Activated T-cell treated with anti-CD3 and anti-CD28 coated beads, Interleukin-2, amount 50 U/mL, for 72 hours (primary cell): ENCODE measurements around the gene LINGO1. TPM values are rescaled to one million over a fixed set of nuclear protein-coding genes. Genes with fewer than 3 reads are reported as not detected.

ENCODE experiments used
- ATAC-seq, 2 donors: fragments of 150-1000 bp; cut with Tn5 transposase; replicated peaks in 1 of 2; 2 replicates each; pipeline ENCODE4 v1.10.0; 2021; ENCODE audit warnings: moderate library complexity in 2 of 2, mild to moderate bottlenecking in 1 of 2
- DNase-seq, 2 donors: peaks; one replicate each; pipeline ENCODE4 v3.0.0; 2021 to 2022; ENCODE audit warnings: mixed read lengths in 1 of 2
- H3K27ac Mint-ChIP-seq: one replicate; pipeline ENCODE4 v1.8.0; 2022; ENCODE audit warnings: mild to moderate bottlenecking, moderate library complexity, mixed read lengths
- H3K27me3 Mint-ChIP-seq: one replicate; pipeline ENCODE4 v1.8.0; 2022; ENCODE audit warnings: low read depth, mixed read lengths
- H3K36me3 Mint-ChIP-seq, 2 donors: one replicate each; pipeline ENCODE4 v1.8.0; 2022; ENCODE audit warnings: mixed read lengths in 2 of 2, mild to moderate bottlenecking in 1 of 2; ENCODE audit not compliant: insufficient read depth in 2 of 2
- H3K4me1 Mint-ChIP-seq: one replicate; pipeline ENCODE4 v1.8.0; 2022; ENCODE audit warnings: low read depth, mixed read lengths
- H3K4me3 Mint-ChIP-seq, 2 donors: one replicate each; pipeline ENCODE4 v1.8.0; 2022; ENCODE audit warnings: mild to moderate bottlenecking in 2 of 2, mixed read lengths in 2 of 2, moderate library complexity in 2 of 2
- H3K9me3 Mint-ChIP-seq, 2 donors: one replicate each; pipeline ENCODE4 v1.8.0; 2022; ENCODE audit warnings: mixed read lengths in 2 of 2
- total RNA-seq, 2 donors: library from RNA; stranded (reverse); gene quantifications; one replicate each; pipeline ENCODE4 v1.2.3, GENCODE V29; 2022

Gene LINGO1
- under 1 TPM in 1 of 2 donors, not detected in 1; 0.17 TPM for total RNA-seq

GRCh38 chr15:77632534-77633133 is at the start of gene LINGO1:
LINGO1 (minus strand) TSS chr15:77632912; CDS start chr15:77632315, 597 bp downstream.
- peak in 1 of 2 donors; percentile 11 for ATAC-seq

GRCh38 chr15:77681362-77681761 is 48.6 kb upstream of the LINGO1 start:
- Mint-ChIP-seq H3K4me3 (no peak overlapping the region), H3K36me3 (no peaks in the 10 kb centered on the region), H3K4me1 (no peaks in the 10 kb centered on the region), H3K27me3 (peaks cover 25% of the 10 kb centered on the region), H3K27ac (no peak overlapping the region), H3K9me3 (no peaks in the 10 kb centered on the region)
- ATAC-seq: no peak
- no peak for DNase-seq

More at GRCh38 chr15:77632534-77633133, at the start of gene LINGO1:
- Mint-ChIP-seq H3K4me3 (peak within 1 kb of the TSS; percentile 59 to 63), H3K36me3 (no peaks in the 10 kb centered on the region), H3K27me3 (peaks cover 45% of the 10 kb centered on the region), H3K4me1 (peaks cover 12% of the 10 kb centered on the region), H3K9me3 (no peaks in the 10 kb centered on the region), H3K27ac (no peak within 1 kb of the TSS)
- no peak for DNase-seq

GRCh38 chr15:77676569-77677375 is 44.1 kb upstream of the LINGO1 start:
- DNase-seq (no peak), ATAC-seq (no peak)
- no peak overlapping the region for H3K4me3 Mint-ChIP-seq
- no peaks in the 10 kb centered on the region for H3K4me1 Mint-ChIP-seq
- H3K27me3 Mint-ChIP-seq: peaks cover 14% of the 10 kb centered on the region
- no peaks in the 10 kb centered on the region for H3K9me3 Mint-ChIP-seq
- no peak overlapping the region for H3K27ac Mint-ChIP-seq
- H3K36me3 Mint-ChIP-seq: no peaks in the 10 kb centered on the region

- no peaks in the 10 kb centered on the region for H3K4me1 Mint-ChIP-seq
- H3K9me3 Mint-ChIP-seq: no peaks in the 10 kb centered on the region
- DNase-seq: no peak
- peaks cover 7% of the 10 kb centered on the region for H3K27me3 Mint-ChIP-seq
- no peak overlapping the region for H3K27ac Mint-ChIP-seq
- ATAC-seq: no peak
- H3K4me3 Mint-ChIP-seq: no peak overlapping the region
- H3K36me3 Mint-ChIP-seq: no peaks in the 10 kb centered on the region
Observed at GRCh38 chr15:77675806-77676415, 43.2 kb upstream of the LINGO1 start.

- no peak for ATAC-seq
- DNase-seq: no peak
- Mint-ChIP-seq H3K4me3 (no peak overlapping the region), H3K9me3 (no peaks in the 10 kb centered on the region), H3K4me1 (no peaks in the 10 kb centered on the region), H3K27ac (no peak overlapping the region), H3K36me3 (no peaks in the 10 kb centered on the region), H3K27me3 (peaks cover 7% of the 10 kb centered on the region)
Observed at GRCh38 chr15:77674327-77674726, 41.6 kb upstream of the LINGO1 start.

GRCh38 chr15:77673866-77674265 is 41.2 kb upstream of the LINGO1 start:
- ATAC-seq (no peak), DNase-seq (no peak)
- H3K4me3 Mint-ChIP-seq: no peak overlapping the region
- H3K4me1 Mint-ChIP-seq: no peaks in the 10 kb centered on the region
- H3K27ac Mint-ChIP-seq: no peak overlapping the region
- peaks cover 7% of the 10 kb centered on the region for H3K27me3 Mint-ChIP-seq
- no peaks in the 10 kb centered on the region for H3K36me3 Mint-ChIP-seq
- no peaks in the 10 kb centered on the region for H3K9me3 Mint-ChIP-seq

GRCh38 chr15:77672135-77672534 is 39.4 kb upstream of the LINGO1 start:
- no peaks in the 10 kb centered on the region for H3K36me3 Mint-ChIP-seq
- no peak for DNase-seq
- H3K4me1 Mint-ChIP-seq: no peaks in the 10 kb centered on the region
- no peaks in the 10 kb centered on the region for H3K27me3 Mint-ChIP-seq
- no peak for ATAC-seq
- no peak overlapping the region for H3K4me3 Mint-ChIP-seq
- no peak overlapping the region for H3K27ac Mint-ChIP-seq
- H3K9me3 Mint-ChIP-seq: no peaks in the 10 kb centered on the region

- no peak for ATAC-seq
- H3K4me3 Mint-ChIP-seq: no peak overlapping the region
- H3K9me3 Mint-ChIP-seq: no peaks in the 10 kb centered on the region
- no peak for DNase-seq
- no peaks in the 10 kb centered on the region for H3K36me3 Mint-ChIP-seq
- peaks cover 5% of the 10 kb centered on the region for H3K27me3 Mint-ChIP-seq
- no peak overlapping the region for H3K27ac Mint-ChIP-seq
- no peaks in the 10 kb centered on the region for H3K4me1 Mint-ChIP-seq
Observed at GRCh38 chr15:77671362-77672056, 38.8 kb upstream of the LINGO1 start.

- no peaks in the 10 kb centered on the region for H3K9me3 Mint-ChIP-seq
- no peak overlapping the region for H3K27ac Mint-ChIP-seq
- no peaks in the 10 kb centered on the region for H3K36me3 Mint-ChIP-seq
- peaks cover 10% of the 10 kb centered on the region for H3K27me3 Mint-ChIP-seq
- no peak overlapping the region for H3K4me3 Mint-ChIP-seq
- no peaks in the 10 kb centered on the region for H3K4me1 Mint-ChIP-seq
- DNase-seq (no peak), ATAC-seq (no peak)
Observed at GRCh38 chr15:77670558-77671361, 38.0 kb upstream of the LINGO1 start.

GRCh38 chr15:77669896-77670295 is 37.2 kb upstream of the LINGO1 start:
- no peaks in the 10 kb centered on the region for H3K36me3 Mint-ChIP-seq
- ATAC-seq (no peak), DNase-seq (no peak)
- H3K9me3 Mint-ChIP-seq: no peaks in the 10 kb centered on the region
- H3K4me3 Mint-ChIP-seq: no peak overlapping the region
- H3K4me1 Mint-ChIP-seq: no peaks in the 10 kb centered on the region
- H3K27ac Mint-ChIP-seq: no peak overlapping the region
- peaks cover 13% of the 10 kb centered on the region for H3K27me3 Mint-ChIP-seq

- no peak for ATAC-seq
- no peak overlapping the region for H3K27ac Mint-ChIP-seq
Observed at GRCh38 chr15:77667338-77668234, 34.9 kb upstream of the LINGO1 start.

GRCh38 chr15:77666296-77666660 is 33.6 kb upstream of the LINGO1 start:
- no peaks in the 10 kb centered on the region for H3K4me1 Mint-ChIP-seq
- DNase-seq (no peak), ATAC-seq (no peak)
- no peak overlapping the region for H3K4me3 Mint-ChIP-seq
- H3K36me3 Mint-ChIP-seq: no peaks in the 10 kb centered on the region
- H3K27ac Mint-ChIP-seq: no peak overlapping the region
- H3K27me3 Mint-ChIP-seq: peaks cover 13% of the 10 kb centered on the region
- no peaks in the 10 kb centered on the region for H3K9me3 Mint-ChIP-seq

More at GRCh38 chr15:77667338-77668234, 34.9 kb upstream of the LINGO1 start:
- Mint-ChIP-seq H3K4me1 (no peaks in the 10 kb centered on the region), H3K4me3 (no peak overlapping the region), H3K36me3 (no peaks in the 10 kb centered on the region), H3K27me3 (peaks cover 13% of the 10 kb centered on the region), H3K9me3 (no peaks in the 10 kb centered on the region)
- no peak for DNase-seq
